ENCODE results near the gene ZGLP1.
"Not testable (repeated sequence)": the region's sequence is repeated elsewhere in the genome, so short reads cannot be mapped to it uniquely, and the experiment has no call there.

Gene ZGLP1

DNA sequence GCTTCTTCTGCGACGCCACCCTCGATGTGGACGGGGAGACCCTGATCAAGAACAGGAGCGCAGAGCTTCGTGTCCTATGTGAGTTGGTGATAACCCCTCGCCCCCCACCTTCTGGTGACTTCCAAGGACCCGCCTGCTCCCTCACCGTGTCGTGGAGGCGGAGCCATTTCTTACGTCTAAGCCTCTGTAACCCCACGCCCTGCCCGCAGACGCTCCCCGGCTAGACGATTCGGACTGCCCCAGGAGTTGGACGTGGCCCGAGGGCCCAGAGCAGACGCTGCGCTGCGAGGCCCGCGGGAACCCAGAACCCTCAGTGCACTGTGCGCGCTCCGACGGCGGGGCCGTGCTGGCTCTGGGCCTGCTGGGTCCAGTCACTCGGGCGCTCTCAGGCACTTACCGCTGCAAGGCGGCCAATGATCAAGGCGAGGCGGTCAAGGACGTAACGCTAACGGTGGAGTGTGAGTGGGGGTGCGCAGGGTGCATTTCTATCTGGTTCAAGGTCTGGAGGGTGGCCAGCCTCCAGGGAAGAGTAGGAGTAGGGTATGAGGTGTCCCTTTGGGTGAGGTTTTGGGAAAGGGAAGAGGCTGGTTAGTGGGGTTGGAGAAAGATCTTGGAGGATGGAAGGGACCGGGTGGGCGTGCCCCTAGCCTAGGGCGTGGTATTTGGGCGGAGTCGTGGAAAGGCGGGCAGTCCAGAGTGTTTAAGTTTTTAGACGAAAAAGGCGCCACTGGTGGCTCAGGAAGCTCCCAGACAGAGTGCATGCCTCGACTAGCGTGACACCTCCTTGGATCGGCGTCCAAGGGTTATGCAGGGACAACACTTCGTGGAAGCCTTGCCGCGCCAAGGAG is 16.6 kb downstream of the ZGLP1 start:
- DNase-seq, result no peak

DNA sequence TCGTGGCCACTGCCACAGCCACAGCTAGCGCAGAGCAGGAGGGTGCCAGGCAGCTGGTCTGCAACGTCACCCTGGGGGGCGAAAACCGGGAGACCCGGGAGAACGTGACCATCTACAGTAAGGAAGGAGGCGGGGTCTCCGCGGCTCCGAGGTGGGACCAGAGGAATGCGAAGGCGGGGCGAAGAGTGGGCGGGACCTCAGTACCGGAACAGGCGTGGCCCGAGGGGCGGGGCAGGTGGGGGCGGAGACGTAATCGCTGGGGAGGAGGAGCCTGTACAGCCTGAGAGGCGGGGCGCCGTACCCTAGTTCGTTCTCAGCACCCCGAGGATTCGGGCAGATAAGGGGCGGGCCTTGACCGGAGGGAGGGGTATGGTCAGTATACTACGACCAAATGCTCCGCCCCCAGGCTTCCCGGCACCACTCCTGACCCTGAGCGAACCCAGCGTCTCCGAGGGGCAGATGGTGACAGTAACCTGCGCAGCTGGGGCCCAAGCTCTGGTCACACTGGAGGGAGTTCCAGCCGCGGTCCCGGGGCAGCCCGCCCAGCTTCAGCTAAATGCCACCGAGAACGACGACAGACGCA is 17.3 kb downstream of the ZGLP1 start:
- DNase-seq, result no peak

DNA sequence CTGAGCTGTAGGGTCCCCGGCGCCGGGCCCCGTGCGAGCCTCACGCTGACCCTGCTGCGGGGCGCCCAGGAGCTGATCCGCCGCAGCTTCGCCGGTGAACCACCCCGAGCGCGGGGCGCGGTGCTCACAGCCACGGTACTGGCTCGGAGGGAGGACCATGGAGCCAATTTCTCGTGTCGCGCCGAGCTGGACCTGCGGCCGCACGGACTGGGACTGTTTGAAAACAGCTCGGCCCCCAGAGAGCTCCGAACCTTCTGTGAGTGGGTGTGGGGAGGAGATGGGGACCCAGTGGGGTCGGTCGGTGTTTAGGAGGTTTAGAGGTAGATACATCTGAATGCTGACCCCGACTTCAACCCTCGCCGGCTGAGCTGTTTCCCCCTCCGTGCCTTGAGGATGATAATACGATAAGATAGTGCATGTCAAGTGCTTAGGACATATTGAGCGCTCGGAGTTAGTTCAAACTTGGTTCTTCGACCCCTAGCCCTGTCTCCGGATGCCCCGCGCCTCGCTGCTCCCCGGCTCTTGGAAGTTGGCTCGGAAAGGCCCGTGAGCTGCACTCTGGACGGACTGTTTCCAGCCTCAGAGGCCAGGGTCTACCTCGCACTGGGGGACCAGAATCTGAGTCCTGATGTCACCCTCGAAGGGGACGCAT is 17.9 kb downstream of the ZGLP1 start:
- no peak for DNase-seq

DNA sequence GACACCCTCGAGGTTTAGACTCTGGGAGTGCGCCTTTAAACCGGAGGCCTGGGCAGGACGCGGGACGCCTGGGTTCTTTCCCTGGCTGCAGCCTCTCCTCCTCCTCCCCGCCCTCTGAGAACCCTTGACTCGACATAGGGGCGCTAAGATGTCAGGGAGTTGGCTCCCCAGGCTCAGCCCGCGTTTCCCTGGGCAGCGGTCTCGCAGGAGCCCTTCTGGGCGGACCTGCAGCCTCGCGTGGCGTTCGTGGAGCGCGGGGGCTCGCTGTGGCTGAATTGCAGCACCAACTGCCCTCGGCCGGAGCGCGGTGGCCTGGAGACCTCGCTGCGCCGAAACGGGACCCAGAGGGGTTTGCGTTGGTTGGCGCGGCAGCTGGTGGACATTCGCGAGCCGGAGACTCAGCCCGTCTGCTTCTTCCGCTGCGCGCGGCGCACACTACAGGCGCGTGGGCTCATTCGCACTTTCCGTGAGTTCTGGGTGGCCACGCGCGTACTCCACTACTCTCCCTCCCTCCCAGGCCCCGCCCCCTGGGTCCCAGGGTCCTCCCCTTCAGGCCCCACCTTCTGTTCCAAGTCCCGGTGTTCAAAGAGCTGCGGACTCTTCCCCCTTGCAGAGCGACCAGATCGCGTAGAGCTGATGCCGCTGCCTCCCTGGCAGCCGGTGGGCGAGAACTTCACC is 18.6 kb downstream of the ZGLP1 start:
- no peak for DNase-seq

DNA sequence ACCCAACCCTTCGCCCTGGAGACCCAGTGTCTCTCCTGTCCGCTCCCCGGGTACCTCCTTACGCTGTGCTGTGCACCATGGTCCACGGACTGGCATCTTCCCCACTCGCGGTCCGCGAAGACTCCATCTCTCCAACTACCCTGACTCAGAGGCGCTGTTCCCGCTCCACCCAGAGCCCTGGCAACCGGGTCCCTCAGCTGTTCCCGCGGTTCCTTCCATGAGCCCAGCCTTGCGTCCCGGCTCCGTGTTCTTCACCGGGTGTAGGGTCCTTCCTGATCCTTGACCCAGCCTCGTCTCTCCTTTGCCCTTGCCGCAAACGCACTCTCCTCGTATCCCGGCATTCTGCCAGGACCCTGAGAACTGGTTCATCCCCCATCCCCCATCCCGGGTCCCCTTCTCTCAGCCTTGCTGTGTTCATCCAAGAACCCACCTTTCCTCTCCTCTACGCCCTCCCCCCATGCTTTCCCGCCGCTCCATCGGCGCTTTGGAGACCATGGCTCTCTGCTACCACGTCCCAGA is 19.2 kb downstream of the ZGLP1 start:
- DNase-seq, result no peak

GRCh38 chr19:10289836-10290356 is 19.7 kb downstream of the ZGLP1 start, which contains the start of gene ICAM5:
ICAM5 (plus strand) TSS chr19:10289952; CDS start chr19:10290044, 92 bp downstream.
- DNase-seq, result peak; percentile 29

DNA sequence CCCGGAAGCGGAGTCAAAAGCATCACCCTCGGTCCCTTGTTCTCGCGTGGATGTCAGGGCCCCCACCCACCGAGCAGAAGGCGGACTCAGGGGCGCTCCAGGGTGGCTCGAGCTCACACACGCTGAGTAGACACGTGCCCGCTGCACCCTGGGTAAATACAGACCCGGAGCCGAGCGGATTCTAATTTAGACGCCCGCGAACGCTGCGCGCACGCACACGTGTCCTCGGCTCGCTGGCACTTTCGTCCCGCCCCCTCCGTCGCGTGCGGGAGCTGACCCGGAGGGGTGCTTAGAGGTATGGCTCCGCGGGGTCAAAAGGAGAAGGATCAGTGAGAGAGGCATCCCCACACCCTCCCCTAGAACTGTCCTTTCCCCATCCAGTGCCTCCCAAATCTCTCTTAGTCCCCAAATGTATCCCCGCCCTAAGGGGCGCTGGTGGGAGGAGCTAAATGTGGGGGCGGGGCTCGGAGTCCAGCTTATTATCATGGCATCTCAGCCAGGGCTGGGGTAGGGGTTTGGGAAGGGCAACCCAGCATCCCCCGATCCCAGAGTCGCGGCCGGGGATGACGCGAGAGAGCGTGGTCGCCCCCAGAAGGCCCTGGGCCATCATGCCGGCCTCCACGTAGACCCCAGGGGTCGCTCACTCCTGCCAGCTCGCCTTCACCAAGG is 20.3 kb downstream of the ZGLP1 start:
- peak; percentile 33 for DNase-seq

- peak; percentile 5 for DNase-seq
These were observed 20.9 kb downstream of the ZGLP1 start for GRCh38 chr19:10288662-10289166.

- DNase-seq, result no peak
These were observed 22.5 kb downstream of the ZGLP1 start, which contains the start of gene ICAM4 for GRCh38 chr19:10286803-10287737. ICAM4 (plus strand) TSS chr19:10286955; CDS start chr19:10287013, 58 bp downstream.

- DNase-seq, result no peak
These were observed 24.2 kb downstream of the ZGLP1 start for GRCh38 chr19:10285393-10285792.

GRCh38 chr19:10284960-10285278 is 24.7 kb downstream of the ZGLP1 start:
- DNase-seq, result no peak

DNA sequence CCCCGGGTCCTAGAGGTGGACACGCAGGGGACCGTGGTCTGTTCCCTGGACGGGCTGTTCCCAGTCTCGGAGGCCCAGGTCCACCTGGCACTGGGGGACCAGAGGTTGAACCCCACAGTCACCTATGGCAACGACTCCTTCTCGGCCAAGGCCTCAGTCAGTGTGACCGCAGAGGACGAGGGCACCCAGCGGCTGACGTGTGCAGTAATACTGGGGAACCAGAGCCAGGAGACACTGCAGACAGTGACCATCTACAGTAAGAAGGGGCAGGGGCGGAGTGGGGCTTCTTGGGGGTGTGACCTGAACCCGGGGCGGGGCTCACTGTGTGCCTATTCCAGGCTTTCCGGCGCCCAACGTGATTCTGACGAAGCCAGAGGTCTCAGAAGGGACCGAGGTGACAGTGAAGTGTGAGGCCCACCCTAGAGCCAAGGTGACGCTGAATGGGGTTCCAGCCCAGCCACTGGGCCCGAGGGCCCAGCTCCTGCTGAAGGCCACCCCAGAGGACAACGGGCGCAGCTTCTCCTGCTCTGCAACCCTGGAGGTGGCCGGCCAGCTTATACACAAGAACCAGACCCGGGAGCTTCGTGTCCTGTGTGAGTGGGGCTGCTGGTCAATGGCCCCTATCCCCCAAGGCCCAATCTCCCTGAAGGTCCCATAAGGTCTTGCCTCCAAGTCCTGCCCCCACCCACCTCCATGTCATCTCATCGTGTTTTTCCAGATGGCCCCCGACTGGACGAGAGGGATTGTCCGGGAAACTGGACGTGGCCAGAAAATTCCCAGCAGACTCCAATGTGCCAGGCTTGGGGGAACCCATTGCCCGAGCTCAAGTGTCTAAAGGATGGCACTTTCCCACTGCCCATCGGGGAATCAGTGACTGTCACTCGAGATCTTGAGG is 25.3 kb downstream of the ZGLP1 start:
- DNase-seq, result no peak

- DNase-seq, result no peak
These were observed 26.1 kb downstream of the ZGLP1 start for GRCh38 chr19:10283301-10284064.

DNA sequence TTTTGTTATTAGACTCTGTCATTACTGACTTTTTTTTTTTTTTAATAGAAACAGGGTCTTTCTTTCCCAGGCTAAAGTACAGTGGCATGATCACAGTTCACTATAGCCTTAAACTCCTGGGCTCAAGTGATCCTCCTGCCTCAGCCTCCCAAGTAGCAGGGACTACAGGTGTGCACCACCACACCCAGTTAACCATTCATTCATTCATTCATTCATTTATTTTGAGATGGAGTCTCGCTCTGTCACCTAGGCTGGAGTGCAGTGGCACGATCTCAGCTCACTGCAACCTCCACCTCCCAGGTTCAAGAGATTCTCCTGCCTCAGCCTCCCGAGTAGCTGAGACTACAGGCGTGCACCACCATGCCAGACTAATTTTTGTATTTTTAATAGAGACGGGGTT is 27.6 kb downstream of the ZGLP1 start:
- DNase-seq, result not testable (repeated sequence)

DNA sequence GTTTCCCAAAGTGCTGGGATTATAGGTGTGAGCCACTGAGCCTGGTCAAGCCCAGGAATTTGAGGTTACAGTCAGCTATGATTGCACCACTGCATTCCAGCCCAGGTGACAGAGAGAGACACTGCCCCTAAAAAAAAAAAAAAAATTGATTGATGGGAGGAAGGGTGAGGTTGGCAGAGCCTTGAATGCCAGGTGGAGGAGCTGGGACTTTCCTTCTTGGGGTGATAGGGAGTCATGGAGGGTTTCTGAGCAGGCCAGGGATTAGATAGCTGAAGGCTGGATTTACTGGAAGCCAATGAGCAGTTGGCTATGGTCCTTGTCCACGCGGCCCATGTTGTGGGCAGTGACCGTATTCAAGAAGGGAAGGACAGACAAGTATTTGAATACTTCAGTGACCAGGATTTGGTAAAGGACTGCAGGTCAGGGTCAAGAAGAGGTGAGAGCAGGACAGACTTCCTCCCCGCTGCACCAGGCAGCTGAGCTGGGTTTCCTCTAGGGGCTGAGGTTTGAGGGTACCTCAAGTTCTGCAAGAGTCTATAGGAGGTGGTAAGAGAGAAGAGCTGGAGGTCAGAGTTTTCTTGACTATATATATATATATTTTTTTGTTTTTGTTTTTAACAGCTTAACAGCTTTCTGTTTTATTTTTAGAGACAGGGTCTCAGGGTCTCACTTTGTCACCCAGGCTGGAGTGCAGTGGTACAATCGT is 29.7 kb downstream of the ZGLP1 start:
- no peak for DNase-seq

- no peak for DNase-seq
These were observed 30.7 kb downstream of the ZGLP1 start for GRCh38 chr19:10278935-10279334.

- DNase-seq, result no peak
These were observed 31.6 kb downstream of the ZGLP1 start for GRCh38 chr19:10277795-10278589.

Data from NCI-H1092 treated with DMSO at 0.1 percent for 48 hours (cell line).